Small intestine (tissue), 7 donors: ENCODE results near the gene SEC61A1. TPM values are rescaled to one million over a fixed set of nuclear protein-coding genes. Genes with fewer than 3 reads are reported as not detected.

Experiments
- DNase-seq, 2 donors: peaks; one replicate each; pipeline versions ENCODE4 v3.0.0 to v3.0.0-alpha.2; 2013
- FAIRE-seq: peaks from 2 replicates; lab custom pipeline; 2012; peaks lifted over from hg19 to GRCh38; lab: Jason Lieb, UNC
- H3K27ac ChIP-seq, 3 donors: one replicate each; pipeline ENCODE4 v1.5.1; 2013; ENCODE audit warnings: low read length in 2 of 3, mild to moderate bottlenecking in 2 of 3, control low read depth in 1 of 3, inconsistent platforms in 1 of 3, low read depth in 1 of 3, moderate library complexity in 1 of 3
- H3K27me3 ChIP-seq, 3 donors: one replicate each; pipeline ENCODE4 v1.6.1; 2013; ENCODE audit warnings: low read length in 3 of 3, inconsistent platforms in 1 of 3; ENCODE audit not compliant: control insufficient read depth in 3 of 3, insufficient read depth in 3 of 3
- H3K36me3 ChIP-seq, 3 donors: one replicate each; pipeline ENCODE4 v1.6.1; 2013; ENCODE audit warnings: low read length in 3 of 3, inconsistent platforms in 1 of 3, low read depth in 1 of 3, mild to moderate bottlenecking in 1 of 3, moderate library complexity in 1 of 3; ENCODE audit not compliant: control insufficient read depth in 3 of 3, insufficient read depth in 2 of 3
- H3K4me1 ChIP-seq, 3 donors: one replicate each; pipeline ENCODE4 v1.6.1; 2013; ENCODE audit warnings: low read length in 2 of 3, inconsistent platforms in 1 of 3, low read depth in 1 of 3, mild to moderate bottlenecking in 1 of 3, moderate library complexity in 1 of 3; ENCODE audit not compliant: control insufficient read depth in 3 of 3, insufficient read depth in 2 of 3
- H3K4me3 ChIP-seq, 3 donors: one replicate each; pipeline ENCODE4 v1.5.1; 2013; ENCODE audit warnings: low read length in 3 of 3, control low read depth in 1 of 3, inconsistent platforms in 1 of 3, low read depth in 1 of 3, mild to moderate bottlenecking in 1 of 3, moderate library complexity in 1 of 3
- H3K9me3 ChIP-seq, 2 donors: one replicate each; pipeline ENCODE4 v1.6.1; 2013; ENCODE audit warnings: low read depth in 1 of 2, low read length in 1 of 2; ENCODE audit not compliant: control insufficient read depth in 2 of 2, insufficient read depth in 1 of 2
- WGBS, 3 donors: extraction: QIAGEN DNeasy Blood & Tissue Kit; methylation state at CpG; one replicate each; pipeline ENCODE4 v1.1.7; 2013; 5-methylcytosine and 5-hydroxymethylcytosine counted together
- polyA plus RNA-seq, 4 donors: library from polyadenylated mRNA; stranded (reverse) in 3 of 4; unstranded in 1 of 4; fragments of 200-250 nt in 3 of 4; fragments of 120-200 nt in 1 of 4; gene quantifications; one replicate each; pipeline versions ENCODE4 v1.2.1 to v1.2.3, GENCODE V29; 2013
- donor health status: healthy with polysubstance abuse.
- donor health status: control.
- donor health status: control.
- donor health status: Bipolar disorder and iron deficiency.
- donor health status: healthy.

Gene SEC61A1
- polyA plus RNA-seq, 4 donors: 52.1 to 203 (median 120) TPM

DNA sequence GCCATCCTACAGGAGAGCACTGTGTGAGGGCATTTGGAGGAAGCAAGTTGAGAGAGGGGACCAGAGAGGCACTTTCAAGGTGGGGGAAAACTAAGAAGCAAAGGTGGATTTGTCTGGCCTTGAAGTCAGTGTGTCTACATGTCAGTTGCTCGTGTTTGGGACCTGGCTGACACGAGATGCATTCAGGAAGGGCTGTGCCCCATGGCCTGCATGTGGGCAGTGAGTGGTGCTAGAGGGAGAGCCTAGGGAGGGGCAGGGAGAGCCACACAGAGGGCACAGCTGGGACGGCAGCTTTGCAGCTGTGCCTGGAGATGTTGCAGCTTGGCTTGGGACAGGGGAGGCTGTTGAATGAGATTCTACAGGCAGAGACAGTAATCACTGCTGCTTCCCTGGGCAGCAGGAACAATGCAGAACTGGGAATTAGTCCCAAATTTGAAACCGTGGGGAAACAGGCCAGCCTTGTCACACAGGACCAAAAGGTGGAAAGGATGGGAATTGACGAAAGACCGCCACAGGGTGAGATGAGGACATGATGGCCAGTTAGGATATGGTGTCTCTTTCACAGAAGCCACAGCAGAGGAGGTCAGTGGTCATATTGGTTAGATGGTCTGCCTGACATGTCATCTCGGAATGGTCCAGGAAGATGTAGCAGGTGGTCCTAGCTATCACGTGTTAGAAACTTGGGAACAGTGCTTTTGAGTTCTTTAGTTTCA lies 10.0 kb downstream of the SEC61A1 start:
- FAIRE-seq (no peak), DNase-seq (no peak)
- 71 to 78% (median 75%) methylated on average over 8 of the region's 8 CpGs for WGBS, 3 donors
- no peaks in the 10 kb centered on the region for H3K4me1 ChIP-seq
- no peaks in the 10 kb centered on the region for H3K9me3 ChIP-seq
- peaks cover 37 to 74% (median 38%) of the 10 kb centered on the region in 3 donors for H3K36me3 ChIP-seq
- H3K4me3 ChIP-seq: no peak overlapping the region
- no peaks in the 10 kb centered on the region for H3K27me3 ChIP-seq
- no peak overlapping the region for H3K27ac ChIP-seq

DNA sequence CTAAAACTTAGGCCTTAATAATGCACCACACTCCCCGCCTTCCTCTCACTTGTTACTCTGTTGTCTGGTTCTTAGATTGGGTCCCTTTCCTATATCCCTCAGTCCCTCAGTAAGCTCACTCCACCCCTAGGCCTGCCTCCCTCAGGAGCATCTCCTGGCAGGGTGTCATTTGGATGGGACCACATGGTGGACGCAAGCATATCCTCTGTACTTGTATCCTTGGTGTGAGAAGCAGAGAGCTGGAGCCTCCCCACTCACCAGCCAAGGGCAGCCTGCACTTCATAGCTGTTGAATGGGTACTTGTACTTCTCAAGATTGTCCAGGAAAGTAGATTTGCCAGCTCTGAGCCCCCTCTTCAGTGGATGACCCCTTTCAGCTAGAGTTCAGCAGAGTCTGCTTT lies 11.6 kb downstream of the SEC61A1 start:
- 93 to 97% (median 93%) methylated on average over 2 of the region's 2 CpGs for WGBS, 3 donors
- Histone ChIP-seq H3K27me3 (no peaks in the 10 kb centered on the region), H3K9me3 (no peaks in the 10 kb centered on the region), H3K27ac (no peak overlapping the region), H3K4me1 (no peaks in the 10 kb centered on the region), H3K36me3 (peaks cover 44 to 80% (median 53%) of the 10 kb centered on the region in 3 donors), H3K4me3 (no peak overlapping the region)
- DNase-seq: no peak
- FAIRE-seq: no peak

DNA sequence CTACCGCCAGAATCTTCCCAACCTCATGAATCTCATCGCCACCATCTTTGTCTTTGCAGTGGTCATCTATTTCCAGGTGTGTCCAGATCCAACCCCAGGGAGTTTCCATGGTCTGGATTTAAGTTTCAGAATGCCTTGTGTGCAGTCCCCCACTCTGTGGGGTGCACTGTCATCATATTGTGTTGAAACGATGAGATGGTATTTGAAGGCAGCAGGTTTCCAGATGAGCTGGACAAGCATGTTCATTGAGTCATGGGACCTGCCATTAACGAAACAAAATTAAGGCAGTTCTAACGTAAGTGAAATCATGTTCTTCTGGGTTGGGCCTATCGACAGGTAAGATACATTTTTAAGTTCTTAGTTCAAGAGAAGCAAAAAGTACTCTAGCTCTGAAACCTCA lies 12.7 kb downstream of the SEC61A1 start:
- 88 to 94% (median 92%) methylated on average over 6 of the region's 6 CpGs for WGBS, 3 donors
- H3K4me1 ChIP-seq: no peaks in the 10 kb centered on the region
- FAIRE-seq (no peak), DNase-seq (no peak)
- no peaks in the 10 kb centered on the region for H3K27me3 ChIP-seq
- H3K27ac ChIP-seq: no peak overlapping the region
- H3K9me3 ChIP-seq: no peaks in the 10 kb centered on the region
- no peak overlapping the region for H3K4me3 ChIP-seq
- peaks cover 45 to 80% (median 51%) of the 10 kb centered on the region in 3 donors for H3K36me3 ChIP-seq

DNA sequence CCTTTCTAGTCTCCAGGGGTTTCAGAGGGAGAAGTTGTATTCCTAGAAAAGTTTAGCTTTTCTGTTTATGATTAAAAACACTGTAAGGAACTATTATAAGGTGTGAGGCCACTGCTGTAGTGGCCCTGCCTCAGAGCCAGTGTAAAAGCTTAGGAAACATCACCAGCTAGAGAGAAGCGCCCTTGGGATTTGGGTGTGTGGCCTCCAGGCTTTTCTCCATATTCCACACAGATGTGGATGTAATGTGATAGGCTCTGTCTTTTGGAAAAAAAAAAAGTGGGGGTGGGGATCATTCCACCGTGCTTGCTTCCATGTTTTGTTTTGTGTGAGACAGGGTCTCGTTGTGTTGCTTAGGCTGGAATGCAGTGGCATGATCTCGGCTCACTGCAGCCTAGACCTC lies 13.9 kb downstream of the SEC61A1 start:
- no peak for DNase-seq
- WGBS, 3 donors: 90 to 95% (median 95%) methylated on average over 4 of the region's 4 CpGs
- Histone ChIP-seq H3K27ac (no peak overlapping the region), H3K4me1 (no peaks in the 10 kb centered on the region), H3K27me3 (no peaks in the 10 kb centered on the region), H3K9me3 (no peaks in the 10 kb centered on the region), H3K36me3 (peaks cover 43 to 84% (median 51%) of the 10 kb centered on the region in 3 donors), H3K4me3 (no peak overlapping the region)
- no peak for FAIRE-seq

DNA sequence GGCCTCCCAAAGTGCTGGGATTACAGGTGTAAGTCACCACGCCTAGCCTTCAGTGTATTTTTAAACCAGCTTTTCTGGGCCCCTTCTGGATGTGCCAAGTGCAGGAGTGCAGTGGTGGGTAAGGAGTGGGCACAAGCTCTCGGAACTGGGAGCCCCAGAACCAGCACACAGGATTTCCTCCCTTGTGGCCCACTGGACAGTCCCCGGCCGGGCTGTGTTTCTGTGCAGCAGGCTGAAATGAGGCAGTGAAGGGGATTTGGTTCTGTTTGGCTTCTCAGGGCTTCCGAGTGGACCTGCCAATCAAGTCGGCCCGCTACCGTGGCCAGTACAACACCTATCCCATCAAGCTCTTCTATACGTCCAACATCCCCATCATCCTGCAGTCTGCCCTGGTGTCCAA lies 14.4 kb downstream of the SEC61A1 start:
- FAIRE-seq (no peak), DNase-seq (no peak)
- Histone ChIP-seq H3K4me1 (no peaks in the 10 kb centered on the region), H3K4me3 (no peak overlapping the region), H3K36me3 (peaks cover 42 to 88% (median 52%) of the 10 kb centered on the region in 3 donors), H3K27me3 (no peaks in the 10 kb centered on the region), H3K27ac (no peak overlapping the region), H3K9me3 (no peaks in the 10 kb centered on the region)
- WGBS, 3 donors: 94 to 96% (median 95%) methylated on average over 9 of the region's 9 CpGs

DNA sequence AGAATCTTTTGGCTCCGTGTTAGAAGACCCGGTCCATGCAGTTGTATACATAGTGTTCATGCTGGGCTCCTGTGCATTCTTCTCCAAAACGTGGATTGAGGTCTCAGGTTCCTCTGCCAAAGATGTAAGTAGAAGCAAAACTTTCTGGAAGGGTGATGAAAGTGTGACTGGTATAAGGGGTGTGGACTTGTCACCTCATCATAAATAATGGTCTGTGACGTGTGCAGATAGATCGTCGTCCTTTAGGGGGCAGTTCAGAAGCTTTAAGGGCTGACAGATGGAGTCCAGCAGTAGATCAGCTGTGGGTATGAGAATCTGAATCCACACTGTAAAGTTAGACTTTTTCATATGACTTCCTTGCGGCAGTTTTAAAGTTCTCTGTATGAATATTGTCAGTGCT lies 15.3 kb downstream of the SEC61A1 start:
- DNase-seq: no peak
- 65 to 73% (median 70%) methylated on average over 7 of the region's 7 CpGs for WGBS, 3 donors
- no peaks in the 10 kb centered on the region for H3K27me3 ChIP-seq
- H3K36me3 ChIP-seq: peaks cover 39 to 88% (median 51%) of the 10 kb centered on the region in 3 donors
- no peak overlapping the region for H3K27ac ChIP-seq
- H3K4me3 ChIP-seq: no peak overlapping the region
- FAIRE-seq: no peak
- no peaks in the 10 kb centered on the region for H3K4me1 ChIP-seq
- H3K9me3 ChIP-seq: no peaks in the 10 kb centered on the region

DNA sequence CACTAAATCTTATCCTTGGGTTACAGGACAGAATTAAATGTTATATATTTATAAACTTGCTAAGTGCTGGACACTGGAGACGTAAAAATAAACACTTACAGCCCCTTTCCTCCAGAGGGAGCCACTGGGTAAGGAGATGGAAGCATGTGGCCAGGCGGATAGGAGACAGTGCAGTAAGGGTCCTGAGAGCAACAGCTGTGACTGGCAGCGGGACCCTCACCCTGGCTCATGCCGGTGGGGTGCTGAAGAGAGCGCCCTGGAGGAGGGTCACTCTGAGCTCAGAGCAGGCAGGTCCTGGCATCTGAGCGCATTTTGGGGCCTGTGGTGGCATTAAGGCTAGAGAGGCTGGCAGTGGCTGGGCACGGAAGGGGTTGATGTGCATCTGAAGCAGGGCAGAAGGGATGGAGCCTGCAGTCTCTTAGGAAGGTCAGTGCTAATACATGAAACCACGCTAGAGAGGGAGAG lies 16.0 kb downstream of the SEC61A1 start:
- Histone ChIP-seq H3K9me3 (no peaks in the 10 kb centered on the region), H3K27ac (no peak overlapping the region), H3K4me1 (no peaks in the 10 kb centered on the region), H3K36me3 (peaks cover 39 to 92% (median 52%) of the 10 kb centered on the region in 3 donors), H3K27me3 (no peaks in the 10 kb centered on the region), H3K4me3 (no peak overlapping the region)
- FAIRE-seq (no peak), DNase-seq (peak; percentile 35 to 44)
- 86 to 91% (median 91%) methylated on average over 8 of the region's 8 CpGs for WGBS, 3 donors

DNA sequence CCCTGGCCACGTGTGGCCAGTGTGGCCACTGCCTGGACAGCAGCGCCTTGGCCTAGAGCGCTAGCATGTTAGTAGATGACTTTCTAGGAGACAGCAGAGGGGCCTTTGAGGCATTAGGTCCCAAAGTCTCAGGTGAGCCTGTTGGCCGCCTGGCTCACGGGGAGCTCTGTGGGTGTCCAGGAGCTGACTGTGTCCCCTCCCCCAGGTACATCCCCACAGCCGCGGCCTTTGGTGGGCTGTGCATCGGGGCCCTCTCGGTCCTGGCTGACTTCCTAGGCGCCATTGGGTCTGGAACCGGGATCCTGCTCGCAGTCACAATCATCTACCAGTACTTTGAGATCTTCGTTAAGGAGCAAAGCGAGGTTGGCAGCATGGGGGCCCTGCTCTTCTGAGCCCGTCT lies 17.0 kb downstream of the SEC61A1 start:
- Histone ChIP-seq H3K27me3 (no peaks in the 10 kb centered on the region), H3K9me3 (no peaks in the 10 kb centered on the region), H3K27ac (no peak overlapping the region), H3K4me1 (no peaks in the 10 kb centered on the region), H3K36me3 (peaks cover 38 to 85% (median 46%) of the 10 kb centered on the region in 3 donors), H3K4me3 (no peak overlapping the region)
- no peak for FAIRE-seq
- no peak for DNase-seq
- WGBS, 3 donors: 94 to 96% (median 95%) methylated on average over 15 of the region's 15 CpGs
